Measurements from ENCODE around the gene SLC8A1. TPM values are rescaled to one million over a fixed set of nuclear protein-coding genes. Genes with fewer than 3 reads are reported as not detected.
A peak's percentile ranks its signal among the peaks of the same experiment; 100 is the strongest.

Gene SLC8A1
- total and polyA plus RNA-seq, 8 donors, result 0.31 to 105 (median 14.0) TPM

DNA sequence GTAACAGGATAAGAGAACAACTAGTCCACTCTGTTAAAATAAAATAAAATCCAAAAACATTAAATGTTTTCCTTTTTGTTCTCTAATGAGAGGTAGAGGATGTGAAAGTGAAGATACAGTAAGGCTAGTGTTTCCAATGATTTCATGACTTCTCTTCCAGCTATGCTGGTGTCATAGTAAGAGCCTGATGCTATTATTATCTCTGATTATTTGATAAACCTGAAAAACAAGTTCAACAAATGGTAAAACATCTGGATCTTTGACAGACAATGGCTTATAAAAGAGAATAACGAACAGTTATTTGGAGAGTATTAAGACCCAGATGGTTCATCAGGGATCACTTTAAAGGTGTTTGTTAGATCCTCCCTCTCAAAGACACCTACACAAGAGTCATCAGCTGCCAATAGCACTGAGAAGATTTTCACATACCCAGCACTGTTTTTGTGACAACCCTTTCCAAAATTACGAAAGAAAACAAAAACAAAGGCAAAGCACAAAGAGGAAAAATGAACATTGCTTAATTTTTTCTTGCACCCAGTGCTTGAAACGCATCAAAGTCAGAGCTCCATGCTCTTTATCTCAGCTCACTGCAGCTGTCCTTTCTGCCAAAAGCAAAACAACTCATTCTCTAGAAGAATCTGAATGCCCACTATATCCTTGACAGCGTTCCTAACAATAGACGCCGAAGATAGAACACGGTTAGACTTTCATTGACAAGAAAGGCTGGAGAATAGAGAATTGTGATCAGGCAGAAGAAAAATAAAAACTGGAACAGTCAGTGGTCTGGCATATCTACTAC is 168.6 kb downstream of the SLC8A1 start:
- intact Hi-C loops (cut with DNase I; ENCODE audit: low total_unique reads), result no loop called here
- H3K9me3 ChIP-seq, result no peaks in the 10 kb centered on the region
- peak overlapping the region in 3 of 5 donors; percentile 54 to 70 (median 63) for H3K27ac ChIP-seq
- H3K4me3 ChIP-seq, result no peak overlapping the region
- TF ChIP-seq POLR2A (IDR thresholded peaks at IDR 0.05) (no peak), EP300 (IDR thresholded peaks at IDR 0.05) (no peak), POLR2AphosphoS5 (IDR thresholded peaks at IDR 0.05) (no peak)
- TF ChIP-seq, protein P1, sequence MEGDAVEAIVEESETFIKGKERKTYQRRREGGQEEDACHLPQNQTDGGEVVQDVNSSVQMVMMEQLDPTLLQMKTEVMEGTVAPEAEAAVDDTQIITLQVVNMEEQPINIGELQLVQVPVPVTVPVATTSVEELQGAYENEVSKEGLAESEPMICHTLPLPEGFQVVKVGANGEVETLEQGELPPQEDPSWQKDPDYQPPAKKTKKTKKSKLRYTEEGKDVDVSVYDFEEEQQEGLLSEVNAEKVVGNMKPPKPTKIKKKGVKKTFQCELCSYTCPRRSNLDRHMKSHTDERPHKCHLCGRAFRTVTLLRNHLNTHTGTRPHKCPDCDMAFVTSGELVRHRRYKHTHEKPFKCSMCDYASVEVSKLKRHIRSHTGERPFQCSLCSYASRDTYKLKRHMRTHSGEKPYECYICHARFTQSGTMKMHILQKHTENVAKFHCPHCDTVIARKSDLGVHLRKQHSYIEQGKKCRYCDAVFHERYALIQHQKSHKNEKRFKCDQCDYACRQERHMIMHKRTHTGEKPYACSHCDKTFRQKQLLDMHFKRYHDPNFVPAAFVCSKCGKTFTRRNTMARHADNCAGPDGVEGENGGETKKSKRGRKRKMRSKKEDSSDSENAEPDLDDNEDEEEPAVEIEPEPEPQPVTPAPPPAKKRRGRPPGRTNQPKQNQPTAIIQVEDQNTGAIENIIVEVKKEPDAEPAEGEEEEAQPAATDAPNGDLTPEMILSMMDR (IDR thresholded peaks at IDR 0.05), result no peak
- H3K36me3 ChIP-seq, result no peaks in the 10 kb centered on the region
- H3K4me1 ChIP-seq, result peaks cover 0 to 35% (median 11%) of the 10 kb centered on the region in 4 donors
- no peak for DNase-seq
- WGBS, 5 donors, result 75 to 81% (median 77%) methylated on average over 7 of the region's 7 CpGs
- H3K27me3 ChIP-seq, result no peaks in the 10 kb centered on the region

DNA sequence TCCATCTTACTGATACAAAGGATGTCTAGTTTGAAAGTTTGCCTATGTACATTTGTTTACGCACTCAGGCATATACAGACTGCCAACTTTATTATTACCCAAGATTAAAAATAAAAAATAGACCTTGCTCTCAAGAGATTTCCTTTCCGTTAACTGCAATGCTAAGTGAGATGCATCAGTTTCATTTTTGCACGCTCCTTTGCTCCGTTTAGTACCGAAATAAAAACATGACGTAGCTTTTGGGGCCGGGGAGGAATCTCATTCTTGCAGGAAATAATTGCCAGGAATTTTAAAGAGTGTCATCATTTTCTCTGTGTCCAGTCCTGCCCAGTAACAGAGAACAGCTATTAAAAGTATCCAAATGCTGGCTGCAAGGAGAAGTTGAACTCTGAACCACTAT is 169.5 kb downstream of the SLC8A1 start:
- TF ChIP-seq EP300 (IDR thresholded peaks at IDR 0.05) (no peak), POLR2AphosphoS5 (IDR thresholded peaks at IDR 0.05) (no peak)
- Histone ChIP-seq H3K36me3 (no peaks in the 10 kb centered on the region), H3K4me1 (peaks cover 0 to 35% (median 11%) of the 10 kb centered on the region in 4 donors), H3K4me3 (peak overlapping the region; percentile 10 to 15 (median 14)), H3K27ac (peak overlapping the region in 4 of 5 donors; percentile 31 to 70 (median 58)), H3K27me3 (no peaks in the 10 kb centered on the region), H3K9me3 (no peaks in the 10 kb centered on the region)
- peak in 1 of 2 donors; percentile 46 for DNase-seq
- intact Hi-C loops (cut with DNase I; ENCODE audit: low total_unique reads), result no loop called here
- 63 to 87% (median 80%) methylated on average over 7 of the region's 7 CpGs for WGBS, 5 donors

DNA sequence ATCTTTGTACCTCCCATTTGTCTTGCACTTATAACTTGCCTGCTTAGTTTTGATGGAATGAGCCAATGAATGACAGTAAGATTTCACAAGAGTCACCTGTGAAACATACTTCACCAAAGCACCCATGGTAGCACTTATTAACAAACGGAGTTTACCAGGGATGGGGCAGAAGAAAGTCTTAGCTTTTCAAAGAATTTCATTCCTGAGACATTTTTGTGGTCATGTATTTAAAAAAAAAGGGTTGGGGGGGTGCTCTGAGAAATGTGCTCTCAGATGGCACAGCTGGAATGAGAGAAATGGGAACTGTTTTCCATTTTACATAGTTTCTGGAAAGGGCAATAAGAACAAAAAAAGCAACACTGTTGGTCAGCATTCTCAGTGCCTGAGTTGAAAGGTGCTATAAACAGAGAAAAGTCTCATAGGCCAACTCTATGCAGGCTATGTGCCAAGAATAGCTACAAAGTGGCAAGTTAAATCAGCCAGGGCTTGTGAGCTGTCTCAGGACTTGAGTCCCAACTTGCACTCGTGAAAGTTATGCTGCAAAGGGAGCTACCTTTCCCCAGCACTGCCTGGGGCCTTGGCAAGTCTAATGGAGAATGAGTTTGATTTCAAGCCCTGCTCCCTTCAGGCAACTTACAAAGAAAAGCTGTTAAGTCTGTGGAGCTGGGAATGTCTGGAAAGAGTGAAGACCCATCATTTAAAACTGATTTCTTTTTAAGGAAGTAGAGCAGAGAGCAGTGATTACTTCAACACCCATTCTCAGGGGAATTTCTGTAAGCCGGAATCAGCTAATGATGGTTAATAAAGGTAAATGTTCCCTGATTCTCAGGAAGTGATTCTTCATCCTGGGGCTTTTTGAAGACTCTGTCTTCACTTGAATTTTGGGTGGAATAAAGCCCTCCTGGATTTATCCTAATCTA is 170.6 kb downstream of the SLC8A1 start:
- intact Hi-C loops (cut with DNase I; ENCODE audit: low total_unique reads), result no loop called here

DNA sequence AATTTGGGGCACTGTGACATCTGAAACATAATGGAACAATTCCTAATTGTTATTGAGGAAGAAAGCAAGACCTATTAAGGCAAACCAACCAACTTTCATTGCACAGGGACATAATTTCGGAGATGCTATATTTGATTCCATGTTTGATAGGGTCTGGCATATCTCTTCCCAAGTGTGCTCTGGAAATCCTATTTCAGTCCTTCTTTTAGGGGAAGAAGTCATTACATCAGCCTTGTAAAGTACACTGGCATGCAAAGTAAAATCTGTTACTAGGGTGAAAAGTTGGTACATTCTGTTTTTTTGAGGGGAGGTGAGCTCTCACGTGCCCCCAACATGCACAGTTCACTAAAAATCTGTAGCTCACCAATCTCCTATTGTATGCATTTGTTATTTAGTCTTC is 172.4 kb downstream of the SLC8A1 start:
- TF ChIP-seq POLR2A (IDR thresholded peaks at IDR 0.05) (no peak), EP300 (IDR thresholded peaks at IDR 0.05) (no peak), POLR2AphosphoS5 (IDR thresholded peaks at IDR 0.05) (no peak)
- TF ChIP-seq, protein P1 (IDR thresholded peaks at IDR 0.05), result no peak
- Histone ChIP-seq H3K9me3 (no peaks in the 10 kb centered on the region), H3K27ac (peak overlapping the region in 1 of 5 donors; percentile 41), H3K4me3 (no peak overlapping the region), H3K27me3 (no peaks in the 10 kb centered on the region), H3K36me3 (no peaks in the 10 kb centered on the region), H3K4me1 (peaks cover 0 to 24% (median 11%) of the 10 kb centered on the region in 4 donors)
- intact Hi-C loops (cut with DNase I; ENCODE audit: low total_unique reads), result no loop called here
- DNase-seq, result no peak
- 71 to 88% (median 85%) methylated on average over 2 of the region's 2 CpGs for WGBS, 5 donors

More for the DNA sequence above, 170.6 kb downstream of the SLC8A1 start:
- no peaks in the 10 kb centered on the region for H3K9me3 ChIP-seq
- H3K4me1 ChIP-seq, result peaks cover 0 to 29% (median 11%) of the 10 kb centered on the region in 4 donors
- H3K36me3 ChIP-seq, result no peaks in the 10 kb centered on the region
- WGBS, 5 donors, result 46 to 59% (median 54%) methylated on average over 3 of the region's 3 CpGs
- H3K27ac ChIP-seq, result peak overlapping the region in 4 of 5 donors; percentile 31 to 70 (median 58)
- H3K27me3 ChIP-seq, result no peaks in the 10 kb centered on the region
- DNase-seq, result no peak
- H3K4me3 ChIP-seq, result no peak overlapping the region
- TF ChIP-seq, protein P1 (IDR thresholded peaks at IDR 0.05), result no peak
- TF ChIP-seq EP300 (IDR thresholded peaks at IDR 0.05), result no peak
- no peak for TF ChIP-seq POLR2A (IDR thresholded peaks at IDR 0.05)
- no peak for TF ChIP-seq POLR2AphosphoS5 (IDR thresholded peaks at IDR 0.05)
